ENCODE data around the gene NSD2.

DNA sequence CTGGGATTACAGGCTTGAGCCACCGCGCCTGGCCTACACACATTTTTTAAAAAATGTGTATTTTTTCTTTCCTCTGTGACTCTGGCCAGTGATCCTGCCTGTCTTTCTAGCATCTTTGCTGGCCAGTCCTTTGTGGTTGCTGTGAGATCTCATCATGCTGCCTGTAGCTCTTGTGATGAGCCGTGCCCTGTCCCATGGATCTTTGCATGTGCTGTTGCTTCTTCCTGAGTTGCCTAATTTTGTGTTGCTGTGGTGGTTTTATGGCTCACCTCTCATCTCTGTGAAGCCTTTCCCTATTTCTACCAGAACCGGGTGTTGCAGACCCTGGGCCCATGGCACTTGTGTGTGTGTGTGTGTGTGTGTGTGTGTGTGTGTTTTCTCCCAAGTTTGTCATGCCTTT lies 8.3 kb downstream of the NSD2 start:
- TF ChIP-seq CTCF (conservative IDR thresholded peaks at IDR 0.05 in 1 of 2, IDR thresholded peaks at IDR 0.05 in 1 of 2; ENCODE audit: low read depth in 1 of 2, low read length in 2 of 2): no peak
- TF ChIP-seq EZH2 (IDR thresholded peaks at IDR 0.05; ENCODE audit: low read length, missing control alignments): no peak

Measured in fibroblast of lung (primary cell).